K562 (cell line): ENCODE measurements around the gene PURA. TPM values are rescaled to one million over a fixed set of nuclear protein-coding genes. Genes with fewer than 3 reads are reported as not detected.

Experiments used
- CCAR2 ChIP-seq: fragments of 200-400 bp; formaldehyde crosslinking; IDR thresholded peaks from 2 replicates; pipeline ENCODE4 v1.6.1; 2017; ENCODE audit warnings: mild to moderate bottlenecking, low read depth, low read length
- GMEB1 ChIP-seq: fragments of 250-450 bp; sonication (Bioruptor Pico); IDR thresholded peaks from 2 replicates; pipeline ENCODE4 v1.4.0; 2020; ENCODE audit warnings: mild to moderate bottlenecking
- IRF9 ChIP-seq: fragments of 450-650 bp; IDR thresholded peaks from 2 replicates; pipeline ENCODE4 v1.6.1; 2016; ENCODE audit warnings: missing biosample characterization, missing genetic modification characterization
- STAT6 ChIP-seq: sonication (generic); formaldehyde crosslinking; IDR thresholded peaks from 2 replicates; pipeline ENCODE4 v1.8.1; 2023; ENCODE audit warnings: mild to moderate bottlenecking, missing genetic modification reagents
- TAF15 ChIP-seq: fragments of 200-400 bp; formaldehyde crosslinking; IDR thresholded peaks from 2 replicates; pipeline ENCODE4 v1.6.1; 2017; ENCODE audit warnings: mild to moderate bottlenecking, low read depth, low read length, moderate library complexity
- TARDBP ChIP-seq: fragments of 450-650 bp; IDR thresholded peaks from 2 replicates; pipeline ENCODE4 v1.6.1; 2016
- polyA plus RNA-seq, 8 experiments: library from polyadenylated mRNA; depleted of rRNA in 4 of 8; stranded (reverse) in 5 of 8; unstranded in 3 of 8; fragments of >200 nt; fragmentation: Nextera tagmentation in 2 of 8; fragmentation: Illumina TruSeq in 1 of 8; extraction: Ambion mirVana in 2 of 8; extraction: Trizol in 1 of 8; gene quantifications; 2 replicates each; pipeline versions ENCODE4 v1.2.1 to v1.2.3, GENCODE V29; 2011 to 2014; ENCODE audit warnings: inconsistent platforms in 1 of 8, missing spikeins in 1 of 8
- total RNA-seq, 7 experiments: library from RNA; depleted of rRNA in 6 of 7; stranded (reverse); fragments of >200 nt in 6 of 7; fragmentation: Illumina TruSeq in 2 of 7; extraction: Trizol in 2 of 7; gene quantifications; 2 replicates each; pipeline versions ENCODE4 v1.2.1 to v1.2.3, GENCODE V29; 2011 to 2021; ENCODE audit warnings: low replicate concordance in 1 of 7

The PURA gene
- total and polyA plus RNA-seq, 9 of the 15 experiments (the other 6 are each of a cell fraction or from before 2014, with no cell fraction given) = 3.2 to 11.1 (median 5.4) TPM

- no peak for TF ChIP-seq STAT6 (CRISPR knock-in tag)
- TF ChIP-seq CCAR2 = no peak
- no peak for TF ChIP-seq IRF9 (tag)
- TF ChIP-seq TARDBP = no peak
- no peak for TF ChIP-seq GMEB1 (CRISPR knock-in tag)
- no peak for TF ChIP-seq TAF15
- TF ChIP-seq, all 486 proteins: peak for 0
Observed at GRCh38 chr5:140094889-140095288, 19.0 kb upstream of the PURA start (continued).
